ENCODE data around the gene ABI2. TPM values are rescaled to one million over a fixed set of nuclear protein-coding genes. Genes with fewer than 3 reads are reported as not detected.
A peak's percentile ranks its signal among the peaks of the same experiment; 100 is the strongest.

Gene ABI2
- total RNA-seq, 1 experiment from 2014 or later, result 141 TPM

GRCh38 chr2:203376173-203376572 is 48.0 kb downstream of the ABI2 start:
- H2AK5ac ChIP-seq (ENCODE audit: insufficient read length, low read length), result no peak overlapping the region
- H3K79me1 ChIP-seq (ENCODE audit: insufficient read depth, low read depth, low read length, poor library complexity, severe bottlenecking), result no peaks in the 10 kb centered on the region
- no peak overlapping the region for H2BK15ac ChIP-seq (ENCODE audit: low read depth, low read length)
- H3K14ac ChIP-seq (ENCODE audit: insufficient read depth, low read length), result no peak overlapping the region
- H3K27ac ChIP-seq (ENCODE audit: insufficient read length, low read depth, low read length), result no peak overlapping the region
- H2AFZ ChIP-seq (ENCODE audit: low read length), result no peak overlapping the region
- H2BK20ac ChIP-seq (ENCODE audit: low read depth, low read length, poor library complexity, severe bottlenecking), result no peak overlapping the region
- no peak overlapping the region for H3K18ac ChIP-seq (ENCODE audit: insufficient read length, low read depth, low read length)
- no peak overlapping the region for H3K27ac Mint-ChIP-seq
- H3K36me3 Mint-ChIP-seq (ENCODE audit: insufficient read depth in 1 of 3, low read depth in 3 of 3), result peaks cover 9 to 16% (median 11%) of the 10 kb centered on the region in 3 experiments; a peak in 6 of 7 replicates
- H3K27me3 ChIP-seq (ENCODE audit: insufficient read depth, low read length), result no peaks in the 10 kb centered on the region
- no peak overlapping the region for H3T11ph ChIP-seq (ENCODE audit: low read length)
- H4K8ac ChIP-seq (replicated peaks; ENCODE audit: insufficient read length, low read depth, low read length), result no peak overlapping the region
- H3K9ac ChIP-seq (ENCODE audit: extremely low read depth, insufficient read length, low read length), result no peak overlapping the region
- H2BK12ac ChIP-seq (ENCODE audit: insufficient read length, low read depth, low read length), result no peak overlapping the region
- no peak overlapping the region for H3K56ac ChIP-seq (ENCODE audit: insufficient read length, low read depth, low read length)
- H4K91ac ChIP-seq (ENCODE audit: insufficient read length, low read depth, low read length), result no peak overlapping the region
- no peak overlapping the region for H4K5ac ChIP-seq (ENCODE audit: insufficient read length, low read depth, low read length)
- no peak overlapping the region for H3K4ac ChIP-seq (ENCODE audit: low read depth, low read length)
- H3K79me2 ChIP-seq (ENCODE audit: insufficient read depth, low read length), result no peaks in the 10 kb centered on the region
- H3K4me1 ChIP-seq (ENCODE audit: insufficient read depth, low read length), result no peaks in the 10 kb centered on the region
- no peak overlapping the region for H2BK5ac ChIP-seq (ENCODE audit: insufficient read length, low read length)
- H4K20me1 ChIP-seq (ENCODE audit: control insufficient read depth, insufficient read depth, insufficient read length), result no peaks in the 10 kb centered on the region
- no peak overlapping the region for H2BK120ac ChIP-seq (ENCODE audit: low read depth, low read length, poor library complexity, severe bottlenecking)
- H3K27me3 Mint-ChIP-seq (ENCODE audit: low read depth), result no peaks in the 10 kb centered on the region
- no peaks in the 10 kb centered on the region for H3K23me2 ChIP-seq (ENCODE audit: insufficient read length, low read depth, low read length, poor library complexity, severe bottlenecking)
- peak; percentile 42; the same call in 2 of the 3 replicates for TF ChIP-seq CTCF (conservative IDR thresholded peaks at IDR 0.05)
- H3K4me3 Mint-ChIP-seq, result no peak overlapping the region
- no peak overlapping the region for H3K23ac ChIP-seq (ENCODE audit: insufficient read length, low read depth, low read length)
- H3K4me2 ChIP-seq (ENCODE audit: insufficient read depth, insufficient read length, low read length), result no peak overlapping the region
- H3K4me1 Mint-ChIP-seq, result no peaks in the 10 kb centered on the region
- no peaks in the 10 kb centered on the region for H3K9me3 Mint-ChIP-seq
- DNase-seq, result no peak
- H3K9me3 ChIP-seq (ENCODE audit: control insufficient read depth, low read depth, low read length), result no peaks in the 10 kb centered on the region
